HG03139 (cell line): ENCODE data around the gene CPNE7.

Experiments used
- ATAC-seq: cut with Tn5 transposase; IDR thresholded peaks from one replicate; pipeline ENCODE4 v1.9.1; 2021; ENCODE audit not compliant: unreplicated experiment

Gene CPNE7

DNA sequence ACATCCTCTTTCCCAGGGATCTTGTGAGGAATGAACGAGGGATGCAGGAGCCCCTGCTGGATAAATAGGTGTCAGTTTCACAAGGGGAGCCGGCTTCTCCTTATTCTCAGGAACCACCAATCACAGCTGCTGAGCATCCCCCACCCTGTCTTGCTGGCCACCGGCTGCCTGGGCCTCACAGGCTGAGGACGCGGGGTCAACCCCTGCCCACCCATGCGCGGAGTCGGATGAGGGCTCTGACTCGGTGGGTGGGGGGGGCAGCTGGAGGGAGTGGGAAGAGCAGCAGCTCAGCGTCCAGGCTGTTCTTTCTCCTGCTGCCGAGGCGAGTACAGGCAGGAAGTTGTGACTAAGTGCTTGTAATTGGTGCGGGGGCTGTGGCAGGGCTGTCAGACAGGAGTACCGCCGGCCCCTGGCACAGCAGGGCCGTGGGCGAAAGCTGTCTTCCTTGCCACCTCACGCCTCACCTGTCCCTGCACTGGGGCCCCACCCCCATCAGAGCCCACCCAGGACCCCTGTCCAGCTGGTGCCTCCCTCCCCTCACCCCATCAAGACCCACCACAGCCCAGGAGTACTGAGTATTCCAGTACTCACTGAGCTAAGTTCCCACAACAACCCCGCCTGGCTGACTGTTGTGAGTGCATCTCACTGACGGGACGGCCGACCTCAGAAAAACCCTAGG, 26.9 kb downstream of the CPNE7 start:
- ATAC-seq: no peak

GRCh38 chr16:89602952-89603590, 27.5 kb downstream of the CPNE7 start:
- ATAC-seq: no peak

DNA sequence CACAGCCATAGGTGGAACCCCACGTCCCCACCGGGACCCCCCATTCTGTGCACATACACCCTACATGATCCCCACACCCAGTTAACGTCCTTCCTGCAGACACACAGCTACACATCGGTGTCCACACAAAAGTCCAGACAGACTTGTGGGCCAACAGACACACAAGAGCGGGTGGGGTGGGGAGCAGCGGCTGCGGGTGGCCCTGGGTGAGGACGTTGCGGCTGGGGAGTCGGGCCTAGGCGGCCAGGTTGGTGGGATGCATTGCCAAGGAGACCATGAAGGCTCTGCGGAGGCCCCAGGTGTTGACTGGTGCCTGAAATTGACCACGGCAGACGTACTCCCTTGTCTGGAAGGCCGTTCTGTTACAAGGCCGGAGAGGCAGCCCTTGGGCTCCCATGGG, 29.2 kb downstream of the CPNE7 start:
- no peak for ATAC-seq

GRCh38 chr16:89605186-89605970, 29.8 kb downstream of the CPNE7 start:
- no peak for ATAC-seq

DNA sequence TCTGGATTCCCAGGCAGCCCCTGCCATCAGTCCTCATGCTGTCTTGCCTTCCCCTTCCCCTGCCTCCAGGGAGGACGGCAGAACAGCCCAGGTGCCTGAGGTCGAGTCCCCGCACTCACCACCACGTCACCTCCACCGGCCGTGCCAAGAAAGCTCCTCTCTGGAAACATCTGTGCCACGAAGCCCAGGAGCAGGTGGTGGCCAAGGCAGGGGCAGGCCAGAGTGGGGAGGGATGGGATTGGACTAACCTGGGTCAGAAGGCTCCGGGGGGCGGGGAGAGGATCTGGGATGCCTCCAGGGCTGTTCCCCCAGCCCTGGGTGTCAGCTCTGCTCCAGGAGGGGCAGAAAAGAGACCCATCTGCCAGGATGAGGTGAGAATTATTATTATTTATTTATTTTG, 30.4 kb downstream of the CPNE7 start:
- no peak for ATAC-seq

- ATAC-seq: no peak
Observed at GRCh38 chr16:89607453-89607852, 31.9 kb downstream of the CPNE7 start.

DNA sequence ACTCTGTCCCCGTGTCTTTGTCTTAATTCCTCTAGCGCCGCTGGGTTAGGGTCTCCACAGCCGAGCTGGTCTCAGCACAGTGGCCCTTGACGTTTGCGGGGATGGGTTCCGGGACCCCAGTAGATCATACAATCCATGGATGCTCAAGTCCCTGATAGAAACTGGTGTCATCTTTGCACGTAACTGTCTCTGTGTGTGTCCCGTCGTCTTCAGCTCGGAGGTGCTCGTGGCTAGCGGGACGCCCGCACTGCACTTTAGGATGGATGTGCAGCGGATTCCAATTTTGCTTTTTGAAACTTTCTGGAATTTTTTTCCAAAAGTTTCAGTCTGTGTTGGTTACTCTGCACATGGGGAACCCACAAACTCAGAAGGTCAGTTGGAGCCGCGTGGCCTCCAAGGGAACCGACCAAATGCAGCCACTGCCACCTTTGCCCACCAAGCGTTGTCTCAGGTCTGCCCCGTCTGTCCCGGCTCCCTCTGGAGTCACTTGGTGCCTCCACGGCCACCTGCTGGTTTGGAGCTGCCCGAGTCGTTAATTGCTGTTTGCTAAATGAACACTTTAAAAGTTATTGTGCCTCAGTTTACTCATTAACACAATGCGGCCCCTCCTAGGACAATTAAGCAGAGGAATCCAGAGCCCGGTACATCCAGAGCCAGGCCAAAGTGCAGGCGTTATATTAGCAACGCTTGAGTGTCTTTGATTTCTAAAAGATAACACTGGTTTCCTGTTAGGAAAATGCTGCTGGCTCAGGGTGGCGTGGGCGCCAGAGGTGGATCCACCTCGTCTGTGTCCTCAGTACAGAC, 32.6 kb downstream of the CPNE7 start:
- no peak for ATAC-seq

- ATAC-seq: no peak
Observed at GRCh38 chr16:89610108-89610453, 34.5 kb downstream of the CPNE7 start.

DNA sequence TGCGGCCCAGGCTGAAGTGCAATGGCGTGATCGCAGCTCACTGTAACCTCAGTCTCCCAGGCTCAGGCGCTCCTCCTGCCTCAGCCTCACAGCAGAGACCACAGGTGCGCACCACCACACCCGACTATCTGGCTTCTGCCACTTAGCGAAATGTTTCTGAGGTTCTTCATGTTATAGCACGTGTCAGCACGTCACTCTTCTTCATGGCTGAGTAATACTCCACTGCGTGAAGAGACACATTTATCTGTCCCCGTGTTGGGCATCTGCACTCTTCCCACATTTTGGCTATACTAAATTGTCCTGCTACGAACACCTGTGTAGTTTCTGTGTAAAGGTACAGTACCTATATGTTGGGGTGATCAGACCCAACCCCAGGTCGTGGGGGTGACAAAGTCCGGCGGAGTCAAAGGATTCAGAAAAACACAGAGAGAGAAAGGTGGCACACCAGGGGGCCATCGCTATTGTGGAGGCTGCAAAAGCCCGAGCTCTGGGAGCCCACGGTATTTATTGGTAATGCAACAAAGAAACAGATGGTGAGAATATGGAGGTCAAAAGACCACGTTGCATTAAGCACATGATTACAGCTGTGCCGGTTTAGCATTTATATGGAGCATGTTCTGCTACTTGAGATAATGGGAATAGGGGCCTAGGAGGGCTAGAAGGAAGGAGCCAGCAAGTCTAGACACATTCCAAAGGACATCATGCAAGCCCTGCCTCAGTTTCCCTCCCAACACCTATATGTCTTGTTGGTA, 37.0 kb downstream of the CPNE7 start:
- ATAC-seq: no peak

GRCh38 chr16:89613231-89613953, 37.8 kb downstream of the CPNE7 start, which contains the start of gene DPEP1:
TSS of gene DPEP1 (plus strand) at chr16:89613642. CDS start at chr16:89630411, 16,769 bp downstream.
- ATAC-seq: no peak

DNA sequence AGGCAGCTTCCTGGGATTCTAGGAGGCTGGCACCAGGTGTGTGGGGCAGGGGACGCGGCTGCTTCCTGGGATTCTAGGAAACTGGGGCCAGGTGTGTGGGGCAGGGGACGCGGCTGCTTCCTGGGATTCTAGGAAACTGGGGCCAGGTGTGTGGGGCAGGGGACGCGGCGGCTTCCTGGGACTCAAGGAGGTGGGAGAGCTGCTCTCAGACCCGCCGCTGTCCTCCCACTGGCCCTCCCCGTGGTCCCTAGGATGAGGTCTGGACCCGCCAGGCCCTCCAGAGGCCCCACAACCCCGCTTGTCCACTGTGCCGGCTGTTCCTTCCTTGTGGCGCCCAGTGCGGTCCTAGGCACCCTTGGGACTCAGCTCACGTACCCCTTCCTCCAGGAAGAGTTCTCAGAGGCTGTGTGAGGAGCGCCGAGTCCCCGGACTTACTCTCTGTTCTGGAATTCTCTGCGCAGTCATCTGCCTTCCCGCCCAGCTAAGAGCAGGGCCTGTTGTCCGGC, 38.4 kb downstream of the CPNE7 start:
- no peak for ATAC-seq

DNA sequence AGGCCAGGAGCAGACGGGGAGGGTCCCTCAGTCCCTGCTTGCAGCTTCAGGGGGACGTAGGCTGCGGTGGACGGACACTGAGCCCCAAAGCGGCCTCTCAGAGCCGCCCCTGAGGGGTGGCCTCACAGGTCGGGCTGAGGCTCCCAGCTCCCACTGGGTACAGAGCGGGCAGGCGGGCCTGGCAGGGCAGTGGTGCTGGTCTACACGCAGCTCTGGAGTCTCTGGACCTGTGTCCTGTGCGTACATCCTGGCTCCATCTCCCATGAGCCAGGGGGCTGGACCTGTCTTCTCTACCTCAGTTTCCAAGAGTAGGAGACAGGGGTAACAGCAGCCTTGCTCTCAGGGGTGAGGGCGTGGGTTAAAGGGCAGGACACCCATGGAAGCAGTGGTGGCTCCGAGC, 39.6 kb downstream of the CPNE7 start:
- ATAC-seq: no peak

GRCh38 chr16:89615596-89616090, 40.1 kb downstream of the CPNE7 start:
- ATAC-seq: no peak

DNA sequence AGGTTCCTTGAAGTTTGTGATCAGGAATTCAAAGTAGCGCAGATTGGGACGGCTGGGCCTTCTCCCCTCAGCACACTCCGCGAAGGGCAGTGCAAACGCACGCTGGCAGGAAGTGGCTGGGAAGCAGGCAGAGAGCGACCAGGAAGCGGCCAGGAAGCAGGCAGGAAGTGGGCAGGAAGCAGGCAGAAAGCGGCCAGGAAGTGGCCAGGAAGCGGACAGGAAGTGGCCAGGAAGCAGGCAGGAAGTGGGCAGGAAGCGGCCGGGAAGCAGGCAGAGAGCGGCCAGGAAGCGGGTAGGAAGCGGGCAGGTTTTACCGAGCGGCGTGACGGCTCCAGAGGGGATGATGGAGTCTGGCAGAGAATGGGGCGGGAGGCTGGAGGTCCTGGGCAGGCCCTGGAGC, 41.1 kb downstream of the CPNE7 start:
- ATAC-seq: no peak

GRCh38 chr16:89617036-89617435, 41.5 kb downstream of the CPNE7 start:
- ATAC-seq: no peak

- ATAC-seq: no peak
Observed at GRCh38 chr16:89618109-89618998, 42.8 kb downstream of the CPNE7 start.

GRCh38 chr16:89619840-89620239, 44.3 kb downstream of the CPNE7 start:
- no peak for ATAC-seq

DNA sequence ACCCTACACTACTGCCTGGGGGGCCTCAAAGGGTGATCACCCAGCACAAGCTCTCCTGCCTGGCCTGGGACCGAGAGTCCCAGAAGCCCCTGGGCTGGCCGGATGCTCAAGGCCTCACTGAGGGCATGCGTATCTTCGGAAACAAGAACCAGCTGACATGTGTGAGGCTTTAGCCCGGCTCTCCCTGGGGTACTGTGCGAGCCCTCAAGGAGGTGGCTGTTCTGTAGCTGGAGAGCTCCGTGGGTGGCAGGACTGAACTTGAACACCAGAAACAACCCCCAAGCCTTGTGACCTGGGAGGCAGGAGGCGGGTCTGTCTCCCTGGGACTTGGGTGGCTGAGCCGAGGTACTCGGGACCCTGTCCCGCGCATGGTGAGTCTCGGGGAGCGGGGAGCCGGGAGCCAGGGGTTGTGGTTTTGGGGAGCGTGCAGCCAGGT, 44.9 kb downstream of the CPNE7 start:
- ATAC-seq: no peak
